Measurements from ENCODE around the gene NPY. TPM values are rescaled to one million over a fixed set of nuclear protein-coding genes. Genes with fewer than 3 reads are reported as not detected.

The NPY gene
- total and polyA plus RNA-seq, 2 of the 4 experiments (the other 2 are of a cell fraction) = not detected

DNA sequence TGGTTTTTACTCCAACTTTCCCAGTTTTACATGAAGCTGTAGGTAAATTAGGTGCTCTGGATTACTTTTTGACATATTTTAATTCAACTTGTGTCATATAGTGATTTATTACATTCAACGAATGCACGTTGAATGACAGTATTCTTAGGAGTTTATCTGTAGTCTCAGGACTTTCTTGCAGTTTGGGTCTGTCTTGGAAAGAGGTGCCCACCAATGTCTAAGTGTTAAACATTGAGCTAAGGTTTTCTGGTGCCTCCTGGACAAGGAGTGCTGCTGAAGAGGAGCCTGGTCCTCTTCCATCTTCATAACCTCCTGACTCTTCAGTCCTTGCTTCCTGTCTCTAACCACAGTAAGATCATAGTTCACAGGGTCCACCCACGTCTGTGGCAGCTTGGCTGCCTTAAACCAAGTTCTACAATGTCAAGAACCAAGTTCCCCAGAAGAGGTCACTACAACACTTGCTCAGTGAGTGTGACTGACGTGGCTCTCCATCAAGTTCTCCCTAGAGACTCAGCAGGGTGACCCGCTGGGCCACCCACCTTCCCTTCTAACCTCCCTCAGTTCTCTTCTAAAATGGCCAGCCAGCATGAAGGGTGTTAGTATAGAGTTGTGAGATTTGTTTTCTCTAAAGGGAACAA, 6.1 kb downstream of the NPY start:
- no peaks in the 10 kb centered on the region for H4K20me1 ChIP-seq (ENCODE audit: insufficient read depth, low read length)
- H2BK15ac ChIP-seq (ENCODE audit: low read depth, low read length) = no peak overlapping the region
- no peaks in the 10 kb centered on the region for H3K79me1 ChIP-seq (ENCODE audit: low read depth in 1 of 2, low read length in 2 of 2)
- H3K36me3 ChIP-seq (ENCODE audit: control insufficient read depth, insufficient read depth, low read length) = no peaks in the 10 kb centered on the region
- DNase-seq = peak; percentile 18
- TF ChIP-seq CEBPB (IDR thresholded peaks at IDR 0.05; ENCODE audit: low read depth, low read length) (no peak), CHD1 (IDR thresholded peaks at IDR 0.05; ENCODE audit: low read depth, low read length) (no peak), RAD21 (IDR thresholded peaks at IDR 0.05; ENCODE audit: low read length) (peak; percentile 38)
- TF ChIP-seq, protein P1, sequence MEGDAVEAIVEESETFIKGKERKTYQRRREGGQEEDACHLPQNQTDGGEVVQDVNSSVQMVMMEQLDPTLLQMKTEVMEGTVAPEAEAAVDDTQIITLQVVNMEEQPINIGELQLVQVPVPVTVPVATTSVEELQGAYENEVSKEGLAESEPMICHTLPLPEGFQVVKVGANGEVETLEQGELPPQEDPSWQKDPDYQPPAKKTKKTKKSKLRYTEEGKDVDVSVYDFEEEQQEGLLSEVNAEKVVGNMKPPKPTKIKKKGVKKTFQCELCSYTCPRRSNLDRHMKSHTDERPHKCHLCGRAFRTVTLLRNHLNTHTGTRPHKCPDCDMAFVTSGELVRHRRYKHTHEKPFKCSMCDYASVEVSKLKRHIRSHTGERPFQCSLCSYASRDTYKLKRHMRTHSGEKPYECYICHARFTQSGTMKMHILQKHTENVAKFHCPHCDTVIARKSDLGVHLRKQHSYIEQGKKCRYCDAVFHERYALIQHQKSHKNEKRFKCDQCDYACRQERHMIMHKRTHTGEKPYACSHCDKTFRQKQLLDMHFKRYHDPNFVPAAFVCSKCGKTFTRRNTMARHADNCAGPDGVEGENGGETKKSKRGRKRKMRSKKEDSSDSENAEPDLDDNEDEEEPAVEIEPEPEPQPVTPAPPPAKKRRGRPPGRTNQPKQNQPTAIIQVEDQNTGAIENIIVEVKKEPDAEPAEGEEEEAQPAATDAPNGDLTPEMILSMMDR (conservative IDR thresholded peaks at IDR 0.05; ENCODE audit: low read depth, low read length) = 0 out of 2 replicates have a peak, but pooled peaks have one; percentile 23
- no peak overlapping the region for H3K18ac ChIP-seq (ENCODE audit: low read depth, low read length)
- in situ Hi-C loops (cut with MboI; ENCODE audit: low sequenced_read_pairs) = loop anchor here (25.0 kb wide), 1 partner anchor 872 kb away; no protein-coding TSS in a partner anchor
- H3K14ac ChIP-seq (replicated peaks; ENCODE audit: low read depth, low read length) = no peak overlapping the region
- peaks cover 6% of the 10 kb centered on the region for H3K27me3 ChIP-seq (ENCODE audit: control insufficient read depth, insufficient read depth, low read length)
- 20% methylated on average over 1 of the region's 5 CpGs; no CpG with 5 or more reads in 1 of the 2 experiments for WGBS, 2 experiments (ENCODE audit: extremely low coverage in 2 of 2, insufficient read length in 1 of 2)
- no peak overlapping the region for H4K5ac ChIP-seq (ENCODE audit: low read depth, low read length)
- H3K9me3 ChIP-seq (ENCODE audit: control insufficient read depth, insufficient read depth, low read length) = no peaks in the 10 kb centered on the region
- H3K4me2 ChIP-seq (ENCODE audit: low read depth, low read length) = no peak overlapping the region
- no peak overlapping the region for H3K23ac ChIP-seq (ENCODE audit: low read depth, low read length)
- no peak overlapping the region for H3K9ac ChIP-seq (ENCODE audit: low read depth, low read length)
- no peak overlapping the region for H3K27ac ChIP-seq (ENCODE audit: insufficient read depth, low read length)
- no peak overlapping the region for H2AK9ac ChIP-seq (replicated peaks; ENCODE audit: low read depth, low read length, poor library complexity)
- no peak overlapping the region for H2AFZ ChIP-seq (replicated peaks; ENCODE audit: low read length, poor library complexity)
- peak; percentile 69 for ATAC-seq (ENCODE audit: low read depth)
- CTCF ChIA-PET = no interaction called here
- no peak overlapping the region for H2BK5ac ChIP-seq (ENCODE audit: low read depth, low read length, poor library complexity, severe bottlenecking)
- H3K56ac ChIP-seq (ENCODE audit: extremely low read depth, insufficient read depth, low read length) = no peak overlapping the region
- H2BK20ac ChIP-seq (ENCODE audit: low read depth, low read length) = no peak overlapping the region
- intact Hi-C loops (cut with micrococcal nuclease) = loop anchor here (5.0 kb wide), 1 partner anchor 372 kb away; no protein-coding TSS in a partner anchor
- no TSS peak for BruUV-seq (replicated peaks)
- H3K9me1 ChIP-seq (ENCODE audit: insufficient read depth, low read length) = no peaks in the 10 kb centered on the region
- dilution Hi-C loops (cut with HindIII; ENCODE audit: low sequenced_read_pairs, unreplicated experiment) = no loop called here
- H3K4me3 ChIP-seq (ENCODE audit: insufficient read depth, low read depth, low read length) = no peak overlapping the region
- H3K4me1 ChIP-seq (ENCODE audit: control insufficient read depth, insufficient read depth, low read length) = no peaks in the 10 kb centered on the region
- no peak overlapping the region for H3K4ac ChIP-seq (ENCODE audit: low read depth, low read length)
- no peak overlapping the region for H2AK5ac ChIP-seq (ENCODE audit: low read depth, low read length)
- no peak overlapping the region for H4K8ac ChIP-seq (ENCODE audit: low read depth in 2 of 2, low read length in 2 of 2)
- H2BK120ac ChIP-seq (ENCODE audit: low read depth, low read length) = no peak overlapping the region
- POLR2A ChIA-PET (ENCODE audit: unreplicated experiment) = no interaction called here
- H4K91ac ChIP-seq (ENCODE audit: insufficient read depth, low read depth, low read length) = no peak overlapping the region

All from IMR-90 (cell line).